Ishikawa (cell line): Measurements from ENCODE around the gene GAL3ST2.

ENCODE experiments used
- CEBPB ChIP-seq: IDR thresholded peaks from 2 replicates; pipeline ENCODE4 v1.6.1; 2012
- EGR1 ChIP-seq: IDR thresholded peaks from 2 replicates; pipeline ENCODE4 v1.6.1; 2012
- FOXM1 ChIP-seq: IDR thresholded peaks from 2 replicates; pipeline ENCODE4 v1.6.1; 2012; ENCODE audit warnings: low read depth, borderline replicate concordance
- NFIC ChIP-seq: IDR thresholded peaks from 2 replicates; pipeline ENCODE4 v1.6.1; 2012
- RAD21 ChIP-seq: IDR thresholded peaks from 2 replicates; pipeline ENCODE4 v1.6.1; 2012; ENCODE audit warnings: low read depth
- TAF1 ChIP-seq: IDR thresholded peaks from 2 replicates; pipeline ENCODE4 v1.6.1; 2012; ENCODE audit warnings: low read depth, mild to moderate bottlenecking
- TCF12 ChIP-seq: IDR thresholded peaks from 2 replicates; pipeline ENCODE4 v1.6.1; 2012; ENCODE audit warnings: low read depth
- YY1 ChIP-seq: IDR thresholded peaks from 2 replicates; pipeline ENCODE4 v1.6.1; 2012; ENCODE audit warnings: low read depth
- TF ChIP-seq, protein P1 (sequence below): IDR thresholded peaks from 2 replicates; pipeline ENCODE4 v1.6.1; 2012; ENCODE audit warnings: low read depth, mild to moderate bottlenecking
- TF ChIP-seq, protein P2 (sequence below): IDR thresholded peaks from 2 replicates; pipeline ENCODE4 v1.6.1; 2012

DNA sequence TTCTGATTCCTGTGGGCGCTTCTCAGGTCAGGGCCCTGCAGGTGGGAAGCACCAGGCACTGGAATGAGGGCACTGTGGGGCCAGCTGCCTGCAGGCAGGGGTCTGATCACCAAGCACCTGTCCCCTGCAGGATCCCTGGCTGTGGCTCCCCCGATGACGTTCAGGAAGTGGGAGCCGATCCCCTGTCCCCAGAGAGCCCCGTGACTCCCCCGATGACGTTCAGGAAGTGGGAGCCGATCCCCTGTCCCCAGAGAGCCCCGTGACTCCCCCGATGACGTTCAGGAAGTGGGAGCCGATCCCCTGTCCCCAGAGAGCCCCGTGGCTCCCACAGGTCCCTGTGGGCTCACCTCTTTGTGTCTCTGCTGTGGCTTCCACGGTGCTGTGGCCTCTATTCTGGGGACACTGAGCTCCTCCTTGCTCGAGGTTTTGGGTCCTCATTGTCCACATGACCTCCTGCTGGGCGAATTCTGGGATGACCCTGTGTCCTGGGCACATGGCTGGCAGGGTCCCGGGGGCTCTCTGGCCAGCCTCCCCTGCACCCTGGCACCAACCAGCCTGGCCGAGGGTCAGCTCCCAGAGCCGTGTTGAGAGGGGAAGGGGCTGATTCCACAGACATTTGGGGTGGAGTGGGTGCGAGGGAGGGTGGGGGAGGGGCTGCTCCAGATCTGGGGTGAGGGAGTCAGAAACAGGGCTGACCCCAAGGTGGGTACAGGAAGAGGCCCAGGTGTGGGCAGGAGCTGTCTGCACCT lies 37.2 kb downstream of the GAL3ST2 start:
- TF ChIP-seq RAD21 (no peak), FOXM1 (no peak), TCF12 (no peak), EGR1 (no peak), CEBPB (no peak), TAF1 (no peak), YY1 (no peak), NFIC (no peak)
- TF ChIP-seq, protein P1, sequence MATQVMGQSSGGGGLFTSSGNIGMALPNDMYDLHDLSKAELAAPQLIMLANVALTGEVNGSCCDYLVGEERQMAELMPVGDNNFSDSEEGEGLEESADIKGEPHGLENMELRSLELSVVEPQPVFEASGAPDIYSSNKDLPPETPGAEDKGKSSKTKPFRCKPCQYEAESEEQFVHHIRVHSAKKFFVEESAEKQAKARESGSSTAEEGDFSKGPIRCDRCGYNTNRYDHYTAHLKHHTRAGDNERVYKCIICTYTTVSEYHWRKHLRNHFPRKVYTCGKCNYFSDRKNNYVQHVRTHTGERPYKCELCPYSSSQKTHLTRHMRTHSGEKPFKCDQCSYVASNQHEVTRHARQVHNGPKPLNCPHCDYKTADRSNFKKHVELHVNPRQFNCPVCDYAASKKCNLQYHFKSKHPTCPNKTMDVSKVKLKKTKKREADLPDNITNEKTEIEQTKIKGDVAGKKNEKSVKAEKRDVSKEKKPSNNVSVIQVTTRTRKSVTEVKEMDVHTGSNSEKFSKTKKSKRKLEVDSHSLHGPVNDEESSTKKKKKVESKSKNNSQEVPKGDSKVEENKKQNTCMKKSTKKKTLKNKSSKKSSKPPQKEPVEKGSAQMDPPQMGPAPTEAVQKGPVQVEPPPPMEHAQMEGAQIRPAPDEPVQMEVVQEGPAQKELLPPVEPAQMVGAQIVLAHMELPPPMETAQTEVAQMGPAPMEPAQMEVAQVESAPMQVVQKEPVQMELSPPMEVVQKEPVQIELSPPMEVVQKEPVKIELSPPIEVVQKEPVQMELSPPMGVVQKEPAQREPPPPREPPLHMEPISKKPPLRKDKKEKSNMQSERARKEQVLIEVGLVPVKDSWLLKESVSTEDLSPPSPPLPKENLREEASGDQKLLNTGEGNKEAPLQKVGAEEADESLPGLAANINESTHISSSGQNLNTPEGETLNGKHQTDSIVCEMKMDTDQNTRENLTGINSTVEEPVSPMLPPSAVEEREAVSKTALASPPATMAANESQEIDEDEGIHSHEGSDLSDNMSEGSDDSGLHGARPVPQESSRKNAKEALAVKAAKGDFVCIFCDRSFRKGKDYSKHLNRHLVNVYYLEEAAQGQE, result no peak
- TF ChIP-seq, protein P2, sequence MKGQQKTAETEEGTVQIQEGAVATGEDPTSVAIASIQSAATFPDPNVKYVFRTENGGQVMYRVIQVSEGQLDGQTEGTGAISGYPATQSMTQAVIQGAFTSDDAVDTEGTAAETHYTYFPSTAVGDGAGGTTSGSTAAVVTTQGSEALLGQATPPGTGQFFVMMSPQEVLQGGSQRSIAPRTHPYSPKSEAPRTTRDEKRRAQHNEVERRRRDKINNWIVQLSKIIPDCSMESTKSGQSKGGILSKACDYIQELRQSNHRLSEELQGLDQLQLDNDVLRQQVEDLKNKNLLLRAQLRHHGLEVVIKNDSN, result no peak
